T-helper 9 cell (primary cell): ENCODE data around the gene CACNA1C.

Experiments used
- DNase-seq: peaks from one replicate; pipeline ENCODE4 v3.0.0-alpha.2; 2020

CACNA1C gene

DNA sequence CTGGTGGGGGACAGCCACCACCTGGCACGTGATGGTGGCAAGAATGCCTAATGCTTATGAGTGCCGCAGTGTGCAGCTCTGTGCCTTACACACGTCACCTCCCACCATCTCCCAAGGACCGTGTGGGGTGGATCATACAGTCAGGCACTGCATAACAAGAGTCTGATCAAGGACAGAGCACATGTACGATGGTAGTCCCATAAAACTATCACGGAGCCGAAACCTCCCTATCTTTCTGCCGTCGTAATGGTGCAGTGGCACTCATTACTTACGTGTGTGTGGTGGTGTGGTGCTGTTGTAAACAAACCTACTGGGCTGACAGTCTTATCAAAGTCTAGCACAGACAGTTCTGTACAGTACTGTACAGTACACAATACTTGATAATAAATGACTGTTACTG is 89.3 kb downstream of the CACNA1C start:
- no peak for DNase-seq

DNA sequence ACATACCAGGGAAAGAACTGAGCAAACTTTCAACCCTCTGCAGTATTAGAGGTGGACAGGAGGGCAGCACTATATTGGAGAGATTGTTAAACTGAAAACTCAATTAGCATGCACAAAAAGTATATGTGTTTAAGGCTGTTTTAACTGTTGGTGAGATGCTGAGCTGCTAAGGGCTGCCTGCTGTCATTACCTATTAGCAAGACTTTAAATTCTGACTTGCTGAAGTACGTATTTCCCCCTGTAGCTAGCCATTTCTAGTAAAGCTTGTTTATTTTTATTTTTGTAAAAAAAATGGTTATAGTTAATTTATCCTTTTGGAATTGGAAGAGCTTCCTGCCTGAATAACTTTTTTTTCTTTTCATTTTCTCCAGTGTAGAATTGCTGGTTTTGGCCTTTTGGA is 92.2 kb downstream of the CACNA1C start:
- no peak for DNase-seq

DNA sequence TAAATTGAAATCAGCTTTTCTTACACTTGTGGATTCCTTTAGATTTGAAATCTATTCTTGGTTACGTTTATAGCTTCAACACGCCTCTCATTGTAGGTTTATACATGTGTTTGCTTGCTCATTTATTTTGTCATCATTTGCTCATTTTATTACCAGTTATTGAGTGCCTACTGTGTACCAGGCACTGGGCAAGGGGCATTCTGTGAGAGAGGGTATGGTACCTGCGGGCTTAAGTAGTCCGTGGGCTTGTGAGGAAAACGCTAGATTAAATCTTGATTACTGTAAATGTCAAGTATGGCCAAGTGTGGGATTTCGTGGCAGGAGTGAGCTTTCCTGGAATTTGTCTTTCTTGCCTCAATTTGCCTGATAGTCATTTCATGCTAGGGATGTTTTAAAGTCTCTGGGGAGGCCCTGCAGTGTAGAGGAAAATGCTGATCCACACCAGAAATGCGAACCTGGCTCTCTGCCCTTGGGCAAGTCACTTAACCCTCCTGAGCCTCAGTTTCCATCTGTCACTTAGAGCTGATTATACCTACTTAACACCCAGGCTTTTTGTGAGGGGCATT is 92.7 kb downstream of the CACNA1C start:
- no peak for DNase-seq

DNA sequence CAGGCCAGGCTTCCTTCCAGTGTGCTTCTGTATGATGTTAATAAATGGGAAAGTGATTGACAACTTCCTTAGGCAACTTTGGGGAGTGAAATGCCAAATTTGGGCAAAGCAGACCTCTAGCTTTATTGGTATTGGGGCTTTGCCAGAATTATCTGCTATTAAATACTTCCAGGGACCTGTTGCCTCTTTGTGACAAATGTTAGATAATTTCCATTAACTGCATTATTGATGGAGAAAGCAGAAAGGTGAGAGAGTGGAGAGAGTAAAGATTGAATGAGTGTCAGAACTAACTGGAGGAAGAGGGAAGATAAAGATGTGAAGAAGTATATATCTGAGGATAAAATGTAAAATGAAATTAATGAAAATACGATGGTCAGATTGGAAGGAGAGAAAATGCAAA is 94.5 kb downstream of the CACNA1C start:
- no peak for DNase-seq

DNA sequence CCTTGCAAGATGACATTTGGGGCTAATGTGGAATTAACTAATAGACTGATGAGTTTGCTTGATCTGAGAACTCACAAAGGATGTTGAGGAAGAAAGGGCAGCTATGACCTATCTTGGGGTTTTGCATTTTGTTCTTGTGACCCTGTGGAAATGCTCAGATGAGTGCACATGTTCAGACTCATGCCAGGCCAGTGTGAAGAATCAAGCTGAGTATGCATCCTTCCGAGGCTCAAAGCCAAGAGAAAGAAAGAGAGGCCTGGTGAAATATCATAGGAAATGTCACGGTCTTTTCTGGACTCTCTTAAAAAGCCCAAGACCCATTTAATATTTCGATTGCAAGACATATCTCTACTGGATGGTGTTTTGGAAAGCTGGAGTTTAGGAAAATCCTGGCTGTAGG is 96.3 kb downstream of the CACNA1C start:
- no peak for DNase-seq

DNA sequence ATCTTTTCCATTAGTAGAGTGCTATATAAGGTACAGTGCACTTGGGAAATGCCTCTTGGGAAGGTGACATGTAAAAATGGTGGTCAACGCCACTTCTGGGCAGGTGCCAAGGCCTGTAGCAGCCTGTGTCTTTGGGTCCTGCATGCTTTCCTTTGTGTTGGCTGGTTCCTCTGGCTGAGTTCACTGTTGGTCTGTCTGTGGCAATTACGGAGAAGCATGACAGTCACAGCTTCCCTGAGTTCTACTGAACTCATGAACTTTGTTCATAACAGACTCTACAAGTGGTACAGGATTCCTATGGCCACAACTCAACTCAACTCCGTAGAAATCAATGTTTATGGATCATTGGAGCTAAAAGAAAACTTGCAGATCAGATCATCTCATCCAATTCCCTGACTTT is 98.0 kb downstream of the CACNA1C start:
- DNase-seq = no peak

DNA sequence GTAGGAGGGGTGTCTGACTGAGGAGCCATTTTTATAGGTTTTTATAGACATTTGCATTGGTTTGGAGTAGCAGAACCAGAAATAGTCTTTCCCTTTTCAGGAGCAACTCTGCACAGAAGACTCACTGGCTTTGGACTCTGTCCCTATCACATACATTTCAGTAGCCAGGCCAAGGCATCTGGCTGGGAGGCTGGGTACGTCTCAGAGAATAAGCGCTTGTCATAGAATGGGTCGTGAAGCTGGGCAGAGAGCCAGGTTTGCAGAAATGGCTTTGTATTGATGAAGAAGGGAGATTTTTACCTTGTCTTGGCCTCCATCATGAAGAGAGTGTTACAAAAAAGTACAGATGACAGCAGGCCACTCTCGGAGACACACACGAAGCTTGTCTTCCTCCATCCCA is 98.6 kb downstream of the CACNA1C start:
- no peak for DNase-seq

DNA sequence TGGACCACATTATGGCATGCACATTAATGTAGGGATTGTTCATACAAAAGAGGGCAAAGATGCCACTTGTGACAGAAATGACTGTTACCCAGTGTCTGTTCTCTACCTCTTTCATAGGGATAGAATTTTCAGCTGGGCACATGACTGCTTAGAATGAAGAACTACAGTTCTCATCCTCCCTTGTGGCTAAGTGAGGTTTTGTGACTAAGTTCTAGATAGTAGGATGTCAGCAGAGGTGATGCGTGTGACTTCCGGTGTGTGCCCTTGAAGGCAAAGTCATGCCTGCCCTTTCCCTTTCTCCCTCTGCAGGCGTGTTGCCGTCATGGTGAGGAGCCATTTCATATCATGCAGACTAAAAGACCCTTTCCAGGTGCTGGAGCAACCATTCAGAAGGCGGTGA is 99.3 kb downstream of the CACNA1C start:
- no peak for DNase-seq

DNA sequence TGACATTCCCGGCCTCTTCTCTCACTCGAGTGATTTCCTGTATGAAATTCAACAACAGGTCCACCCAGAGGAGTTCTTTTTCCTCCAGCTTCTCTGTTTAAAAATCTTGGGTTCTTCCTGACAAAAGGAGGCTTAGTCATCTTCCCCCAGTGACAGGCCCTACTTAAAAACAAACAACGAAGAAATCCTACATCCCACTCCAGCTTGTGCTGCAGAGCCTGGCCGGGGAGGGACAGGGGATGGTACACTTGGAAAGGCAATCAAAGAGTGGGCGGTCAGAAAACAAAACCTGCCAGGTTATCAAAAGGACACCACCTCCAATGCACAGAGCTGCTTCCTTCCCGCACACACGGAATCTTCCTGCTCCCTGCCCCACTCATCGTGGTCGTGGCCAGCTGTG is 101.3 kb downstream of the CACNA1C start:
- no peak for DNase-seq

DNA sequence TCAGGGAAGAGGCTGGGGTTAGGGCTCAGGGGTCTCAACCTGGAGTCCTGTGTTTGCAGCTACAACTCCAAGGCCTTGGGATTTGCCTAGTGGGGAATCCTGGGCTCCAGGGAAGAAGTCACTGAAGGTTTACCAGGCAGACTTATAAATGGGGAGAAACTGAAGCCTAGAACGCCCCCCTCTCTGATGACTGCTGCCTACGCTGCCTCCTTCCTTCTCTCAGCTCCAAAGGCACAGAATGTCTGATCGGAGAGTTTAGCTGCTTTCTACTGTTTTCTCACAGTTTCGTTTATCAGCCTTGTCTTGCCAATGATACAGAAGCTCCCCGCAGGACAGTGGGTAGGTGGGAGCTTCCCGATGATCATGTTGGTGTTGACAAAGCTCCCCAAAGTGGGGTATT is 101.7 kb downstream of the CACNA1C start:
- no peak for DNase-seq

DNA sequence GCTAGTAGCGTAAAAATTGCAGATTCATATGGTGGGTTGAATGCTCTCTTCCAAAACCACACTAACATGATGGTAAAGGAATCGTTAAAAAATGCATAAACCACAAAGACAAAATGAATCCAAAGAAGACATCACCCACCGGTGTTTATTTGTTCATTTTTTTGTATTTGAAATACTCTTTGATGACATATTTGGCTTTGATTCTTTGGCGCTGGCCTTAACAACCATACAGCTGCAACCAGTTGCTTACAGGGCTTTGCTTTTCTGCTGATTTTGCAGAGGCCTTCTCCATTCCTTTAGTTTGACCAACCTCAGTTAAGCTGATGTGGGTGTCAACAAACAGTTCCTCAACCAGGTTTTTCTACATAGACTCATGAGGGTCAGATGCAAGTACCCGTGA is 103.5 kb downstream of the CACNA1C start:
- DNase-seq = no peak

DNA sequence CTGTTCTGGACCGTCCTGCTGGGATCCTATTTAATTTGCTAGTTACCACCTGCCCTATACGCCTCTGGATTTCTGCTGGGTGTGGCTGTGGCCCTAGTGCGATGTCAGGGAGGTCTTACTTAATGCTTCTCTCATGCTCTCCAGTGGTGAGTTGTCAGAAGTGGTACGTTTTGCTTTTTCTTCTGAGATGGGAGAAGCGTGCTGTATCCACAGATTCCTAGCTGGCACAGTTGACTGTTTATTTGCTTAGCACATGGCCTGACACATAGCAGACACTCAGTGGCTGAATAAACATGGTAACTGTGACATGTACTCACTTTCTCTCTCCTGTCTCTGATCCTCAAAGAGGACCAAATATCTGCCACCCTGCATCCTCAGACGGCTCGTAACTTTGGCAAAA is 107.3 kb downstream of the CACNA1C start:
- no peak for DNase-seq

DNA sequence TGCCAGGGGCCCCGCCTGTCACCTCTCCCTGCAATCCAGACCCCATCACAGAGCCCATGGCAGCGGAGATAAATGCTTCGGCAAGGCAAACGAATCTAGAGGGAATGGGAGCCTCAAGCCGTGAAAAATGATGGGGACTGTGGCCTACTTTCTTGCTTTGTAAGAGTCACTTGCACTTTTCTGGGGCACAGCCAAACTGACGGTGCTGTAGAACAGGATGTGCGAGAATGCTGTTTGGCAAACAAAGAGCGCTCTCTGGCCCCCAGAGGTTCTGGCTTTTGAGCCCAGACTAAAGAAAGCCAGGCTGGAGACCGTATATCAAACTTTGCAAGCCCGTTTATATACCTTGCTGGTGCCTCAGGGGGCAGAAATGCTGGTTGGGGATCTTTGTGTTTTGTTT is 108.7 kb downstream of the CACNA1C start:
- DNase-seq = no peak

DNA sequence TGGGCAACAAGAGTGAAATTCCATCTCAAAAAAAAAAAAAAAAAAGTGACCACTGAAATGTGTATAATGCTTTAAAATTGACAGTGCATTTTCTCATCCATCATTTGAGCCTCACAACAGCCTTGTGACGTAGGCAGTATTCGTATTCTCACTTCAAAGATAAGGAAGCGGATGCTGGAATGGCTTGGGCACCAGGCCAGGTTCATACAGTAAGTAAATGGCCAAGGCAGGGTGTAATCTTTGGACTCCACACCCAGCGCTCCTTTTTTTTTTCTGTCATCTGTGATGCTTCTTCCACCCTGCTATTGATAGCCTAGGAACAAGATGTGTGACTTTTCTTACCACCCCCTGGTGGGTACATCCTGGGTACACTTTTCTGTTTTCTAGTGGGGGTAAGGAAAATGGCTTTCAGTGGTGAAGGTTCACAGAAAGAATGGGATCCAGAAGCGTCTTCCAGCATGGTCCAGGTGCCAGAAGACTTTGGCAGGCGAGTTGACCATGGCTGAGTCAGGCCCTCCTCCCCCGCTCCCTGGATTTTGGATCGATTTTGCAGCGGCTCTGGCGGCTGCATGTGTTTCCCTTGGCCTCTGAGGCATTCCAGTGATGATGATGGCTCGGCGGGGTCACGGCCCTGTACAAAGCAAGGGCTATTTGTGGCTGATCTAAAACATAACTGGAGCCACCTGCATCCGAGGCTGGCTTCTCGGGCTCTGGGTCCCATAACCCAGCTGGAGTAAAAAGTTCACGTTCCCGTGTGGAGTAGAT is 110.6 kb downstream of the CACNA1C start:
- DNase-seq = no peak

DNA sequence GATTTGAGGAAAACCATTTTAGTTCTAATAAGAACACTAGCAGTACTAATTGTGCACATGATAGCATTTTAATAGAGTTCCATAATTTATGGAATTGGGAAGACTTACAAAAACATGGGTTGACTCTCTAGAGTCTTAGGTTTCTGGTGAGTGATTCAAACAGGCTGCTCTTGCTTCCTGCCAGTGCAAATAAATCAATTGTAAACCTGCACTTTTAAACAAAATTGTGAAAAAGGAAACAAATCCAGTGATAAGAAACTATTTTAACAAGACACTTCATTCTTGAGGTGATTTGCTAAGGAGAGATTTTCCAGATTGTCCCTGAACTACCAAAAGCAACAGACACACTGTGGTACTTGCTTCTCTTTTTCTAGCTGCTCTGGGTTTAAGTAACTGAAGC is 112.2 kb downstream of the CACNA1C start:
- DNase-seq = no peak

DNA sequence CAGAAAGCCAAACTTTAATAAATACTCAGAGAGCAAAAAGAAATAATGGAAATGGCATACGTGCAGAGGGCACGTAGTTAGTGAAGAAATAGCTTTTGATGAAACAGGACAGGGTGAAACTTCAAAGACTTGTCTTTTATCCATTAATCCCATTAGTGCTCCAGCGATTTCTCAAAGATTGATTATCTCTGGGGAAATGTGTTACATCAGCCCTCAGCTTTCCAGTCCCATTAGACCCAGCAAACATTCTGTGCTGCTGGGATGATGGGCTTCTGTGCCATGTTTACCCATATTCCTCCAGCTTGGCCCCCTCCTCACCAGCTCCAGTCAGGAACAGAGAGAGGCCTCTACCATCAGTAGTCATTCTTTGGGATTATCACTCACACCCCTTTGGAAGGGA is 113.1 kb downstream of the CACNA1C start:
- DNase-seq = no peak

DNA sequence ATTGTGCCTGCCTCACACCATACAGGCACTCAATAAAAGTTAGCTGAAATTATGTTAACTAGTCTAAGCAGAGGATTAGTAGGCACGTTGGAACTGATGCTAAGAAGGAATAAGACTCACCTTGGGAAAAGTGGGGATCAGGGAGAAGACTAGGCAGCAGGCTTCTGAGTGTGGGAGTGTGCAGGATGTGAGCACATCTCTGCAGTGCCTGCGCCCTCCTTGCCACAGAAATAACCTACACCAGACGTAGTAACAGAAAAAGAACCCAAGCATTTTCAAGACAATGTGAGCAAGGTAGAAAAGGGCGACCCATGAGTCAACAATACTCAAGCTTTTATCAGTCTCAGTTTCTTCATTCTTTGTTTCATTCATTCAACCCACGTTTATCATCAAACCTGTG is 113.9 kb downstream of the CACNA1C start:
- no peak for DNase-seq

DNA sequence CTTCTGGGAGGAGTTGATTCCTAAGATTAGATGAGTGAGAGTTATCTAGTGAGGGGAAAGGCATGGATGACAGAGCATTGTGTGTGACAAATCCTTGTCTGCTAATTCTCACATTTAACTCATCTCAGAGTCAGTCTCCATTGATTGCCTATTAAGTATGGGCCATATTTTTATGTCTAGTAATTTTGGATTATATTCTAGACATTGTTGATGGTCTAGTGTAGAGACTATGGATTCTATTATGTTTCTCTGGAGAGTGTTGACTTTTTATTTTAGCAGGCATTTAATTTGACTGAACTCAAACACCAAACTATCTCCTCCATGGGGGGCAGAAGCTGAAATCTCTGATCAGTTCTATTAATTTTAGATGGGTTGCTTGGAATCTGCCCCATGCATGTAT is 114.4 kb downstream of the CACNA1C start:
- DNase-seq = no peak

DNA sequence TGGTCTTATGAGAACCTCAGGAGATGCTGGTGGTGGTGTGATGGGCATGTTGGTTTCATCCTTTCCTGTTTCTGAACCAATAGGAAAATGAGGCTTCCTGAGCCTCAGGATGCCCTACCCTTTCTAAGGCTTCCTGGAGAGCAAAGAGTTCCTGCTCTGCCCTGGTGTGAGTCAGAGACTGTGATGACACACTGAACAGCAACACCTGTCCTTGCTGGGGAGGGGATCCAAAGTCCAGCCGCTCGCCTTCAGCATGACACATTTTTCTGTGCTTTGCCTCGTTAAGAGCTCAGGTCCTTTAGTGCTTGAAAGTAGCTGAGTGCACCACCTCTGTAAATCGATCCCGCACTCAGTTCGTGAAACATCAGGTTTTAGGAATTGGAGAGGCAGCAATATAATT is 116.0 kb downstream of the CACNA1C start:
- DNase-seq = no peak

DNA sequence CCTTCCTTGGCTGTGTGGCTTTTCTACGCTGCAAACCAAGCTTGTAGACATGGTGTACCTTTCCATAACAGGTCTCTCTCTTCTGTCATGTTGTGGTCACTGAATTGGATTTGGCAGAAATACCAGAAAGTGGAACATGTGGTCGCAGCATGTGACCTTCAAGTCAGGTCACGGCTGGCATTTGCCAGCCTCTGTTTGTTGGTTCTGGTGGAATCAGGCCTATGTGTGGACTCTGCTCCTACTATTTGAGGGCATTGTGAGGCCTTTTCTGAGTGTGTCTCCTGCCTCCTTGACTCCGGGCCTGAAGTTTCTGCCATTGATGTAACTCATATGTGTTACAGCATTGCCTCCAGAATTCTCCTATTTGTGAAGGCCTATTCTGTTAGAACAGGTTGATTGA is 116.7 kb downstream of the CACNA1C start:
- DNase-seq = no peak

DNA sequence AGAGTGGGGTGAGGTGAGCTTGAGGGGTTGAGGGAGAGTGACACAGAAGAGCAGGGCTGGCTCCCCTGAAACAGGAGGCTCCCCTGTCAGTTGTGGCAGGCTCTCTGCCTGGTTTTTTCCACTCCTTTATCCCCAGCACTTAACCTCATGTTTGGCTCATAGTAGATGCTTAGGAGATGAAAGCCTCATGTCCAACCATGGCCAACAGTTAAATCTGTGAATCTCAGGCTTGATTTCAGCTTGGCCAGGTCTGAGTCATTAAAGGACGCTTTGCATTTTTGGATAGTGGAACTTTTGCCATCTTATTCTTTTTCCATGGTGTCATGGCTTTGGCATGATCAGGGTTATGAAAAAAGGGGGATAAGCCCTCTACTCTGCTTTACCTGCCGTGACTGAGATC is 117.2 kb downstream of the CACNA1C start:
- DNase-seq = no peak

DNA sequence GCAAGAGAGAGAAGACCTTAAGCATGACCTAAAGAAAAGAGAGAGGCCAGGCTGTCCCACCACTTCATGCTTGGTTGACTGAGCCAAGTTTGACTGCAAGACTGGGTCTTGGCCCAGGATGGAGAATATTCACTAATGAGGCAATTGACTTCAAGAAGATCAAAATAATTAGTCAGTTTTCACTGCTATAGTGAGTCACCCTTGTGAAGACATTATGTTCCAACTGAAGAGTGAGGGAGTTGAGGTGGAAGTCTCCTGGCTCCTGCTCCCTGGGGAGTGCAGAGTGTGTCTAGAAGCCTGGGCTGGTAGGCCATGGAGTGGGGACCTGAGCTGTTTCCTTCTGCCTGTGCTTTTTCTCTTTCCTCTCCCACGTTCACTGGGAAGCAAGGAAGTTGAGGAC is 117.6 kb downstream of the CACNA1C start:
- DNase-seq = no peak

DNA sequence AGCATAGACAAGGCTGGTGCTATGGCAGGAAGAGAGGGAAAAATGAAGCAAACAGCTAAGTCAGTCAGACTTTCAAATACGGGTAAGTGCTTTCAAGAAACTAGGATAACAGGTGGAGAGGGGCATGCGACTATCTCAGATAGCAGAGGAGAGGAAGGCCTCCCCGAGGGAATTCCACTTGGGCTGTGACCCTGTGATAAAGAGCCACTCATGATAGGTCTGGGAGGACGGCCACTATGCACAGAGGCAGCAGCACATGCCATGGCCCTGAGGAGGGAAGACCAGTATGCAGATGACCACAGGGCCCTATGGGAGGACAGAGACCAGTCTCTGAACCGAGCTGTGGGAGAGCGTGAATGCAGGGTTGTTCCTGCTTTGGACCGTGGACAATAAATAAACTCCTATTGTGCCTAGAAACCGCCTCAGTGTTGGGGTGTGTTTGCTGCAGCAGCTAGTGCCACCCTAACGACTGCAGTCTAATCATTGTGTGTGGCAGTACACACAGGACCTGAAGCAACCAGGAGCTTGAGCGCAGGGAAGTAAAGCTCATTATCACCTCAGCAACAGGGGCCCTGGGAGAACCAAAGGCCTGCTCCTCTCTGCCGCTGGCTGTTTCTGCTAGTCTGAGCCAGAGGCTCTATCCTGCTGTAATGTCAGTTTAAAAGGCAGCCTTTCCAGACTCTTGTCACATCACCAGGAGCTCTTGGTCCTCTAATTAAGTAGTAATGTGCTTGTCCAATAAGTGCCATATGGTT is 119.1 kb downstream of the CACNA1C start:
- DNase-seq = no peak

DNA sequence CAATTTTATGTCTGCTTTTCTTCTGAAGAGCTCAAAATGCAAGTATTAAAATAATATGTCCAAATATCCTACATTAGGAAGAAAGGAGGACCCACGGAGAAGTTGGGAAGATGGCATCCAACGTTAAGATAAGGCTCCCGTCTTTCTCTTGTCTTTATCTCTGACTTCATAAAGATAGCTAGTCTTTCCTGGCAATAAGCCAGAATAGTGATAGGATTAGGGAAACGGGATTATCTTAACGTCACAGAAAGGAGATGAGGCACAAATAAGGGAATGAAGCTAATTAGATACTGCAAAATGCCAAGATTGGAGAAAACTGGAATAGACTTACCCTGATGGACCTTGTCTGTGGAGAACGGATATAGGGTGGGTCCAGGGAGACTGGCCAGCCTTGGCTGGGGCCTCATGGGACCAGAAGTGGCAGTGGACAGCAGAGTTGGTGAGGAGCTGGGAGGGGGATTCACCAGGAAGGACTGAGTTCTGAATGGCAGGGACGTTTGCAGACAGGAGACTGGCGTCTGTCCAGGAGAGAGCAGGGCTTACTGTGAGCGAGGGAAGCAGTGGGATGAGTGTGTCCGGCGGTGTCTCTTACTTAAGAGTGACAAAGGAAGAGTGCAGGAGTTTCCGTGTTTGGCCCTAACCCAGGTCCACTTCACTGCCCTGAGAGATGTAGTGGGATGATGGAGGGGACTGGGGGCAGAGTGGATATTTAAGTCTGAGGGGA is 119.9 kb downstream of the CACNA1C start:
- DNase-seq = no peak
